Activated CD8-positive, alpha-beta memory T cell treated with anti-CD3 and anti-CD28 coated beads, Interleukin-2, amount 10 ng/mL, durations not matched to agents 7 days and 5 days (primary cell): ENCODE results near the gene GALNT18. TPM values are rescaled to one million over a fixed set of nuclear protein-coding genes. Genes with fewer than 3 reads are reported as not detected.

Experiments
- ATAC-seq: fragments of 150-1000 bp; cut with Tn5 transposase; one replicate; pipeline ENCODE4 v1.10.0; 2021; ENCODE audit warnings: moderate library complexity
- CTCF ChIA-PET: fragments of 350-600 bp; sonication (Branson Sonifier 250); formaldehyde crosslinking; loops from one replicate; lab custom pipeline; 2021; ENCODE audit warnings: antibody characterized with exemption; lab: Charles Lee
- DNase-seq: peaks from one replicate; pipeline ENCODE4 v3.0.0-alpha.2; 2020
- H3K27ac Mint-ChIP-seq: one replicate; pipeline ENCODE4 v1.8.0; 2021; ENCODE audit warnings: mild to moderate bottlenecking, mixed read lengths
- H3K27me3 Mint-ChIP-seq: one replicate; pipeline ENCODE4 v1.8.0; 2021; ENCODE audit warnings: mixed read lengths
- H3K36me3 Mint-ChIP-seq: one replicate; pipeline ENCODE4 v1.8.0; 2021; ENCODE audit warnings: mild to moderate bottlenecking, mixed read lengths
- H3K4me1 Mint-ChIP-seq: one replicate; pipeline ENCODE4 v1.8.0; 2021; ENCODE audit warnings: mixed read lengths
- H3K4me3 Mint-ChIP-seq: one replicate; pipeline ENCODE4 v1.8.0; 2021; ENCODE audit warnings: mild to moderate bottlenecking, moderate library complexity, mixed read lengths
- H3K9me3 Mint-ChIP-seq: one replicate; pipeline ENCODE4 v1.8.0; 2022; ENCODE audit warnings: low read depth, mixed read lengths
- total RNA-seq, 2 experiments: library from RNA; stranded (reverse); gene quantifications; one replicate each; pipeline ENCODE4 v1.2.3, GENCODE V29; 2021

GALNT18 gene
- total RNA-seq, 2 experiments from 2014 or later: 0.32 to 0.70 TPM

DNA sequence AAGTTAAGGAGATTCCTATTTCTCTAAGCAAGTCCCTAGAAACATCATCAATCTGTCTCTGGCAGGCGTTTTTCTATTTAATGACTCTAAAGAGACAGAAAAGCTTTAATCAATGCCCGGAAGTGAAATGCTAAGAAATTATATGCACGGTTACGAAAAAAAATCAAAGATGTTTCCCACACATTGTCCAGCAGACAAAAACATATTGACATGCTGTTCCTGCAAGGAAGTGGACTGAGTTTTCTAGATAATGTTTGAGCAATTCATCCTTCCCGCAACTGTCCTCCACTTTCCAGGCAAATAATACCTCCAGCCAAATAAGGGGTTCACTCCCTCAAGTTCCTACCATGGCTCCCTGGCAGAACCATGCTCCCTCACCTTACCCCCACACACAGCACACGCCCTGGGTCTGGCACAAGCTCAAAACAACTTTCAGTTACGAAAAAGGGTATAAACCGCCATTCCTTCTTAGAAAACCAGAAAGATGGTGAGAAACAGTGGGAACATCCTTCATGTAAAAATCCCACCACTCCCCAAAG lies 29.6 kb downstream of the GALNT18 start:
- no peak for ATAC-seq
- CTCF ChIA-PET: no interaction called here
- H3K9me3 Mint-ChIP-seq: no peaks in the 10 kb centered on the region
- no peak overlapping the region for H3K4me3 Mint-ChIP-seq
- peaks cover 22% of the 10 kb centered on the region for H3K27me3 Mint-ChIP-seq
- H3K27ac Mint-ChIP-seq: no peak overlapping the region
- H3K36me3 Mint-ChIP-seq: no peaks in the 10 kb centered on the region
- H3K4me1 Mint-ChIP-seq: no peaks in the 10 kb centered on the region
- DNase-seq: no peak

- DNase-seq (no peak), ATAC-seq (no peak)
- no peak overlapping the region for H3K4me3 Mint-ChIP-seq
- peaks cover 3% of the 10 kb centered on the region for H3K27me3 Mint-ChIP-seq
- no peaks in the 10 kb centered on the region for H3K36me3 Mint-ChIP-seq
- no peak overlapping the region for H3K27ac Mint-ChIP-seq
- H3K9me3 Mint-ChIP-seq: no peaks in the 10 kb centered on the region
- H3K4me1 Mint-ChIP-seq: no peaks in the 10 kb centered on the region
- CTCF ChIA-PET: no interaction called here
Measured at GRCh38 chr11:11589437-11589836, 32.4 kb downstream of the GALNT18 start.

DNA sequence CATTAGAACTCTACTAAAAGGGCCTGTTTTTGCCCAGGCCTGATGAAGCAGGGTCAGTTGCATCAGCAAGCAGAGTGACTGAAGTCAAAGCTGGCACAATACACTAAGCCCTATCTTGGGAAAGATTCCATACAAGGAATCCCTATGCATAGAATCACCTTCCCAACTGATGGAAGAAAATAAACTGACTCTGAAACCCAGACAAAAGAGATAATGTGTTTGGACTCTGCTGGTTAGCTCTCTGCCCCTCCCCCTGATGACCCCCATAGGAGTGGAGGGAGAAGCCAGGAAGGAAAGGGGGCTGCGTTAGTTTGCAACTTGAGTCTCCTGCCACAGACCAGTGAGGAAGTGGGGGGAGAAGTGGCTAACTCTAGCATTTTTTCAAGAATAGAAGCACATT lies 32.9 kb downstream of the GALNT18 start:
- ATAC-seq (no peak), DNase-seq (no peak)
- CTCF ChIA-PET: no interaction called here
- peaks cover 4% of the 10 kb centered on the region for H3K27me3 Mint-ChIP-seq
- H3K9me3 Mint-ChIP-seq: no peaks in the 10 kb centered on the region
- H3K4me1 Mint-ChIP-seq: no peaks in the 10 kb centered on the region
- H3K4me3 Mint-ChIP-seq: no peak overlapping the region
- H3K27ac Mint-ChIP-seq: no peak overlapping the region
- no peaks in the 10 kb centered on the region for H3K36me3 Mint-ChIP-seq

DNA sequence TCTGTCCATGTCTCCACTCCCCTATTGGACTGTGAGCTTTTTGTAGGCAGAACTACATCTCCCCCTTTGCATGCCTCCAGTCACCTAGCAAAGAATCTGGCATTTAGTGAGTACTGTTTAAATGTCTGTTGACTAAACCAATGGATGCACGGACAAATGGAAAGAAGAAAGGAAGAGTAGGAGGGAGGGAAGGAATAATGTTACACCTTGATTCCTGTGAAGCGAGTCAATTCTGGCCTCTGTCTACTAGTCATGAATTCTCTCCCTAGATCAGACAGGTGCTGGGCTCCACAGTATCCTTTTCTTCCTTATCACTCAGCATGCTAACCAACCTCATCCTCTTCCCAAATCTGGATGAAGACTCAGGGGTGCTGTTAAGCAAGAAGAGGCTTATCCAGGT lies 33.6 kb downstream of the GALNT18 start:
- H3K4me3 Mint-ChIP-seq: no peak overlapping the region
- CTCF ChIA-PET: no interaction called here
- no peak for ATAC-seq

DNA sequence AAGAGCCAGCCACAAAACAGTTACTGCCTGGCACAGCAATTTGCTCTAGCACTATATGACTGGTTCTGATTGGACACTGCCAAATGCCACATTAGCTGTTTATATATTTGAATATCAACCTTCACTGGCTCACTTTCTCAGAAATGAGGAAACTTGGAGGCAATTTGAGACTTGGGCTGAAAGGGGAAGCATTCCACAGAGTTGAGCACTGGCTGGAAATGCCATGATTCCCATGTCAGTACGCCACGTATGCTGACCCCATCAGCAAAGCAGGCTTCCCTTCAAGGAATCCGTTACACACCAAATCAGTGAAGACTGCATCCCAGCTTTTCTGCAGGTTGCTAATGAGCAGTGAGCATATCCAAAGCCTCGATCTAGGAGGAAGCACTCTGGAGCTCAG lies 34.7 kb downstream of the GALNT18 start:
- Mint-ChIP-seq H3K9me3 (no peaks in the 10 kb centered on the region), H3K36me3 (no peaks in the 10 kb centered on the region), H3K4me3 (no peak overlapping the region), H3K4me1 (no peaks in the 10 kb centered on the region), H3K27ac (no peak overlapping the region), H3K27me3 (peaks cover 6% of the 10 kb centered on the region)
- DNase-seq: no peak
- CTCF ChIA-PET: no interaction called here
- no peak for ATAC-seq

More for the DNA sequence above, 33.6 kb downstream of the GALNT18 start:
- Mint-ChIP-seq H3K9me3 (no peaks in the 10 kb centered on the region), H3K27me3 (peaks cover 7% of the 10 kb centered on the region), H3K4me1 (no peaks in the 10 kb centered on the region), H3K36me3 (no peaks in the 10 kb centered on the region), H3K27ac (no peak overlapping the region)
- DNase-seq: no peak

DNA sequence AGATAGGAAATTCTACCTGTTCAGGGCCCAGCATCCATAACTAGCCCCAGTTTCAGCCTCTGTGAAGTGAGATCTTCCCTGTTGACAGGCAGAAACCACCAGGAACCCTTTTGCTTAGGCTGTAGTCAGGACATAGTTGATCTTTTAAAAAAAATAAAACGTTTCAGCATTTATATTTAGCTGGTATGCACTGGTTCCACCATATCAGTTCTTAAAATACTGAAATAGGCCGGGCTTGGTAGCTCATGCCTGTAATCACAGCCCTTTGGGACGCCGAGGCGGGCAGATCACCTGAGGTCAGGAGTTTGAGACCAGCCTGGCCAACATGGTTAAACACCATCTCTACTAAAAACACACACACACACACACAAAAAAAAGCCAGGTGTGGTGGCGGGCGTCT lies 35.3 kb downstream of the GALNT18 start:
- H3K4me3 Mint-ChIP-seq: no peak overlapping the region
- H3K9me3 Mint-ChIP-seq: no peaks in the 10 kb centered on the region
- H3K36me3 Mint-ChIP-seq: no peaks in the 10 kb centered on the region
- H3K27me3 Mint-ChIP-seq: peaks cover 7% of the 10 kb centered on the region
- DNase-seq: no peak
- H3K4me1 Mint-ChIP-seq: no peaks in the 10 kb centered on the region
- H3K27ac Mint-ChIP-seq: no peak overlapping the region
- no peak for ATAC-seq
- CTCF ChIA-PET: no interaction called here

GRCh38 chr11:11584937-11585336 lies 36.9 kb downstream of the GALNT18 start:
- CTCF ChIA-PET: no interaction called here
- DNase-seq: no peak
- H3K36me3 Mint-ChIP-seq: no peaks in the 10 kb centered on the region

GRCh38 chr11:11584530-11584810 lies 37.3 kb downstream of the GALNT18 start:
- H3K36me3 Mint-ChIP-seq: no peaks in the 10 kb centered on the region
- CTCF ChIA-PET: no interaction called here
- peaks cover 7% of the 10 kb centered on the region for H3K27me3 Mint-ChIP-seq
- H3K4me3 Mint-ChIP-seq: no peak overlapping the region
- no peak overlapping the region for H3K27ac Mint-ChIP-seq
- H3K4me1 Mint-ChIP-seq: no peaks in the 10 kb centered on the region
- no peak for DNase-seq
- no peak for ATAC-seq
- H3K9me3 Mint-ChIP-seq: no peaks in the 10 kb centered on the region

More at GRCh38 chr11:11584937-11585336, 36.9 kb downstream of the GALNT18 start:
- no peak overlapping the region for H3K4me3 Mint-ChIP-seq
- peaks cover 7% of the 10 kb centered on the region for H3K27me3 Mint-ChIP-seq
- no peak overlapping the region for H3K27ac Mint-ChIP-seq
- H3K9me3 Mint-ChIP-seq: no peaks in the 10 kb centered on the region
- H3K4me1 Mint-ChIP-seq: no peaks in the 10 kb centered on the region
- no peak for ATAC-seq

GRCh38 chr11:11583801-11584529 lies 37.8 kb downstream of the GALNT18 start:
- Mint-ChIP-seq H3K36me3 (no peaks in the 10 kb centered on the region), H3K27me3 (peaks cover 7% of the 10 kb centered on the region), H3K9me3 (no peaks in the 10 kb centered on the region), H3K4me3 (no peak overlapping the region), H3K27ac (no peak overlapping the region), H3K4me1 (no peaks in the 10 kb centered on the region)
- no peak for DNase-seq
- no peak for ATAC-seq
- CTCF ChIA-PET: no interaction called here

- Mint-ChIP-seq H3K36me3 (no peaks in the 10 kb centered on the region), H3K4me1 (peaks cover 5% of the 10 kb centered on the region), H3K27ac (no peak overlapping the region), H3K4me3 (no peak overlapping the region), H3K9me3 (no peaks in the 10 kb centered on the region), H3K27me3 (peaks cover 7% of the 10 kb centered on the region)
- CTCF ChIA-PET: no interaction called here
- DNase-seq (no peak), ATAC-seq (no peak)
Measured at GRCh38 chr11:11582011-11582701, 39.6 kb downstream of the GALNT18 start.

DNA sequence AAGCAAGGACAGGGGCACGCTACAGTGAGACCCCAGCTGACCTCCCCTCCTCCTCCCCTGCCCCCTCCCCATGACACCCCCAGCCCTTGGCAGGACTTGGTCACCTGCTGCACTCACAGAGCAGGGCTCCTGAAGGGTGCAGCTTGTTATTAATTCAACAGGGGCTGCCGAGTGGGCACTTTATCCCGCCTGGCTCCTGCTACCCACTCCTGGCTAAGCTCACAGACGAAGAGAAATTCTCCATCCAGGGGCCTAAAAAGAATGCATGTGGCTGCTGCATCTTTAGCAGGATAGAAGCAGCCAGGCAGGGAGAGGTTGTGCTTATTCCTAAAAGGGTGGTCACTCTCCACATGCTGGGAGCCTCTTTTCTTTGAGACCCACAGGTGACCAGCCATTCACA lies 40.3 kb downstream of the GALNT18 start:
- no peak overlapping the region for H3K27ac Mint-ChIP-seq
- H3K4me3 Mint-ChIP-seq: no peak overlapping the region
- peaks cover 7% of the 10 kb centered on the region for H3K27me3 Mint-ChIP-seq
- H3K9me3 Mint-ChIP-seq: no peaks in the 10 kb centered on the region
- no peaks in the 10 kb centered on the region for H3K36me3 Mint-ChIP-seq
- ATAC-seq (no peak), DNase-seq (peak; percentile 18)
- CTCF ChIA-PET: no interaction called here
- H3K4me1 Mint-ChIP-seq: peaks cover 5% of the 10 kb centered on the region

DNA sequence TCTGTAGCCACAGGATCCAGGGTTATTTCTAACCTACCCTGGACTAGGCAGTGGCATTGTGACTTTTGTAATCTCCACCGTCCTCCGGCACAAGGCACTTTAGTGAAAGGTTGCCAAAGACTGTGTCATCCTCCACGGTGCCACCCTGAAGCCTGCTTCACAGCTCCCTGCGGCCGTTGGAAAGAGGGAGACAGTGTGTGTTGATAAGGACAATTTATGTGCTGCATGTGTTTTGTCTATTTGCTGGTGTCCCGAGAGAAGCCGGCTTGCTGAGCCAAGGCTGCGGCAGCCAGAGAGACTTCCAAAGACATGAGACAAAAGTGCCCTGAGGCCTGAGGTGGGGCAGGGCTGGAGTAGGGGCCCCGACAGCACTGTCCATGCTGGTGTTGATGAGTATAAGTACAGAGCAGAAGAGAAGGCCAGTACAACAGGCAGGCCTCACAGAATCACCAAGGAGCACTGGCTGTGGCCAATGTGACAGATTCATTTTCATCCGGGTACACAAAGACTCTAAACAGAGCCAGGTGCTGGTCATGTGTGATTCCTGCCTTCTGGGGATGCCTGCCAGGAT lies 40.9 kb downstream of the GALNT18 start:
- no peak for ATAC-seq
- peak; percentile 29 for DNase-seq
- H3K4me3 Mint-ChIP-seq: no peak overlapping the region
- H3K27ac Mint-ChIP-seq: no peak overlapping the region
- CTCF ChIA-PET: no interaction called here
- H3K4me1 Mint-ChIP-seq: peaks cover 5% of the 10 kb centered on the region
- no peaks in the 10 kb centered on the region for H3K36me3 Mint-ChIP-seq
- peaks cover 7% of the 10 kb centered on the region for H3K27me3 Mint-ChIP-seq
- no peaks in the 10 kb centered on the region for H3K9me3 Mint-ChIP-seq

DNA sequence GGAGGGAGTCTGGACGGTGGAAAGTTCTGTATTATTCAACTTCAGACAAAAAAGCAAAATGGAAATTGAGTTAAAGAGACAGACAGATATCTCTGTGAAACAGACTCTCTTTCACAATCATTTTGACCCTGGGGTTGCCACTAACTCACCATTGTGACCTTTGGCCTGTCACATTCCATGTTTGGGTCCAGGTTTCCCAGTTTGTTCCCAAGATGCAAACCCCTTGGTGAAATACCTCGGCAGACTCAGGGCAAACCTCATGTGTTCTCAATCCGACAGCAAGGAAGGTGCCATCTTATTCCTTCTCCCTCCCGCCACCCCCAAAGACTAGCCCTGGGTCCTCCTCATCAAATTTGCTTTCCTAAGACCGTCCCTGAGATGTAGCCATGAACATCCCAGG lies 41.8 kb downstream of the GALNT18 start:
- ATAC-seq: no peak
- H3K9me3 Mint-ChIP-seq: no peaks in the 10 kb centered on the region
- H3K27ac Mint-ChIP-seq: no peak overlapping the region

More for the DNA sequence above, 41.8 kb downstream of the GALNT18 start:
- Mint-ChIP-seq H3K4me3 (no peak overlapping the region), H3K27me3 (peaks cover 7% of the 10 kb centered on the region), H3K36me3 (no peaks in the 10 kb centered on the region), H3K4me1 (peaks cover 5% of the 10 kb centered on the region)
- no peak for DNase-seq
- CTCF ChIA-PET: no interaction called here
